Stimulated activated CD8-positive, alpha-beta memory T cell treated with anti-CD3 and anti-CD28 coated beads, Interleukin-15, amount 100 ng/mL, for 24 hours (primary cell): ENCODE results near the gene KRT17.
A peak's percentile ranks its signal among the peaks of the same experiment; 100 is the strongest.
"Not testable (repeated sequence)": the region's sequence is repeated elsewhere in the genome, so short reads cannot be mapped to it uniquely, and the experiment has no call there.

Source experiments
- DNase-seq: peaks from one replicate; pipeline ENCODE4 v3.0.0-alpha.2; 2020; ENCODE audit warnings: low read depth

Gene KRT17

GRCh38 chr17:41653892-41654677, 29.7 kb upstream of the KRT17 start:
- no peak for DNase-seq

GRCh38 chr17:41653421-41653820, 29.0 kb upstream of the KRT17 start:
- DNase-seq = no peak

GRCh38 chr17:41652461-41652970, 28.1 kb upstream of the KRT17 start:
- DNase-seq = no peak

DNA sequence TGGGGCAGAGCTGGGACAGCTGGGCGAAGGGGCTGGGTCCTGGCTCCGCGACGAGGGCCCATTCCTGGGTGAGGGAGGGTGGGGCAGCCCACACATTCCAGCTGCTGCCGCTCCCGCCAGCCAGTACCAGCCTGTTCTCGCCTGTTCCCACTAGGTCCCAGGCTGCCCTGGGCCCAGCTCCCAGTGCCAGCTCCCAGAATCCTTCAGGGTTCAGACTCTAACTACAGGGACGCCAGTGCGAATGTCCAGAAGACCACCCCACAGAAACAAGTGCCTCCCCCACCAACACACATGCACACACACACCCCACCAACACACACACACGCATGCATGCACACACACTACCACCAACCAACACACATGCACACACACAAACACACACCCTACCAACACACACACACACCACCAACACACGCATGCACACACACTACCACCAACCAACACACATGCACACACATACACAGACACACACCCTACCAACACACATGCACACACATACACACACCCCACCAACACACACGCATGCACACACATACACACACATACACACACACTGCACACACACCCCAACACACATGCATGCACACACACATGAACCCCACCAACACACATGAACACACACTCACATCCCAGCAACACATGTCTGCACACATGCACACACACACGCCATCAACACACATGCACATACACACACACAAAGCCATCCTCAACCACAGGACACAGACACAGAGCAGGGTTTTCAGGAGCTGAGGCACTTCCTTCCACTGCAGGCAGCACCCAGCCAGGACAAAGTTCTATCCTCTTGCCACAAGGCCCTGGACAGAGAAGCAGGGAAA, 27.5 kb upstream of the KRT17 start:
- DNase-seq = no peak

DNA sequence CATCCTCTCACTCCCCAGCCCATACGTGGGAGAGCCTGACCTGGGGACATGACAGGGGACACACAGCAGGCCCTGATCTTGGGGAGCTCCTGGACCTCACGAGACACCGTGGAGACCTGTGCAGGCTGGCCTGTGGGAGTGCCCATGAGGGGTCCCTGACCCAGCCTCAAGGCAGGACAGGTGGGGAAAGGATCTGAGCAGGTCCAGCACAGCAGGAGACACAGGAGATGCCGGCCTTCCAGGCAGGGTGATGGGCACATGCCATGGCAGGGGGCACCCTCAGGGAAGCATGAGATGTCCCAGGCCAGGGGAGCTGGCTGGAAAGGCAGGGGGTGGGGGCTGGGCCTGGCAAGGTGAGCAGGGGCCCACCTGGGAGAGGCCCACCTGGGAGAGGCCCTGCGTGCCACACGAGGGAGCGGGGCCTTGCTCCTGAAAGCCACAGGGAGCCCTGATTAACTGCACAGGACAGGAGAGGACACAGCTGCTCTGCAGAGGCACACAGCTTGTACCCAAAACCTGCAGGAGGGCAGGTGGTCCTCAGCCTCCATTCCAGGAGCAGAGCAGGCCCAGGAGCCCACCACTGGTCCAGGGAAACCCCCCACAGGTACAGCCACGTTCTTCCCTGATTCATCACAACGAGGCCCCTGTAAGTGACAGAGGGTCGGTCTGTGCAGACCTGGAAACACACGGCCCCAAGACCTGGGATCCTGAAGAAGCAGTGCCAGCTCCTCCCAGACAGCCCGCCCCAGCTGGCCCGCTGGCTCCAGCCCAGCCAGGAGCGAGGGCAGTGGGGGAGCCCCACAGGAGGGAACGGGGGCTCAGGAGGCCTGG, 26.6 kb upstream of the KRT17 start:
- DNase-seq = no peak

DNA sequence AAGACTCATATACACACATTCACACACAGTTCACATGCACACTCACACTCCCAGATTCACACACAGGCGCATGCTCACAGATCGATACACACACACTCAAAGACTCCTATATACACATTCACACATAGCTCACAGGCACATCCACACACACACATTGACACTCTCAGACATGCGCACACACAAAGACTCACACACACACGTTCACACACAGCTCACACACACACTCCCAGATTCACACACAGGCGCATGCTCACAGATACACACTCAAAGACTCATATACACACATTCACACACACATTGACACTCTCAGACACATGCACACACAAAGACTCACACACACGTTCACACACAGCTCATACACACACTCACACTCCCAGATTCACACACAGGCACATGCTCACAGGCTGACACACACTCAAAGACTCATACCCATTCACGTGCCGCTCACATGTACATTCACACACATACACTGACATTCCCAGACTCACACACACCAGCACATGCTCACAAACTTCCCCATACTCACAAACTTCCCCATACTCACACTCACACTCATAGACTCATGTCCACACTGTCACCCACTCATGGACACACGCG, 25.6 kb upstream of the KRT17 start:
- DNase-seq = no peak

DNA sequence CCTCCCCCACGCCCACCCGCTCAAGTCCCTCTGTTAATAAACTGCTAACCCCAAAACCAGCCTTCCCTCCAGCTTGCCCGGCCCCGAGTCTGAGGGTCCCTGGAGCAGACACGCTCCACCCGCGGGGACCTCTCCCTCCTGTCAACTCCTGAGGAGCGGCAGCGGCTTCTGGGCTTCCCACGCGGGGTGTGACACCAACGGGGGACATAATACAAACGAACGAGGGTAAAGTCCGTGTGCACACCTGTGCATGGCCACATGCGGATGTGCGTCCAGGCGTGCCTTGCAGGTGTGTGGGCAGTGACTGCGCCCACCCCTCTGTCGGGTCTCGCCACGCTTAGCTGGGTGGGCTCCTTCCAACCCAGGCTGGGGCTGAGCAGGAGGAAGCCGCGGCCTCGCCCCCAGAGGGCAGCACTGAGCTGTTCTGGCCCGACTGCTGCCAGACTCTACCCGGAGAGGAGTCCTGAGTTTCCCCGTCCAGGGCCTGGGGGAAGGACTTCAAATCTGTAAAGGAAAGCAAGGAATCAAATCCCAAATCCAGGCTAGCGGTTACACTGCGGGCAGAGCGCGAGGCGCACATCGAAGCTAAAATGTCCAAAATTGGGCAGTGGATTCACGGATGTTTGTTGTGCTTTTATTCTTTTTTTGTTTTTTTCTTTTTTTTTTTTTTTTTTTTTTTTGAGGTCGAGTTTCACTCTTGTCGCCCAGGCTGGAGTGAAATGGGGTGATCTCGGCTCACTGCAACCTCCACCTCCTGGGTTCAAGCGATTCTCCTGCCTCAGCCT, 24.2 kb upstream of the KRT17 start:
- peak; percentile 76 for DNase-seq

DNA sequence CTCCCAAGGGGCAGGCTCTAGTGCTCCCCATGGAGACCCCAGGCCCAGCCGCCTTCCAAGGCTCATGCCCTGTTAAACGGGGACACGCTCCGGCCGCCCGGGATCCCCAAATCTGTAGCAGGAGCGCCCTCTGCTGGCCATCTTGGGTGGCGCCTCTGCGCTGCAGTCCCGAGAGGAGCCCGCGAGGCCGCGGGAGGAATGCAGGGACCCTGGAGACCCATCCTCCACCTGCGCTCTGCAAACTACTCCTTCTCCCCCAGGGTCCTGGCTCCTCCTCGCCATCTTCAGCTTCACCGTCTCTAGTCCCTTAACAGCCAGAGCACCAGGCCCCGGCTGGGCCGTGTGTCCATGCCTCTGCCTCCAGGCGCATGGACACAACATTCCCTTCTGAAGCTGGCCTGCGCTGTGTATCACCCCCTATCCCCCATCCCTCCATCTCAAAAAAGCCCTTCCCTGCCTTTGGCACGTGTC, 23.6 kb upstream of the KRT17 start:
- peak; percentile 96 for DNase-seq

GRCh38 chr17:41647038-41647813, 22.9 kb upstream of the KRT17 start:
- DNase-seq = no peak

- DNase-seq = no peak
Observed at GRCh38 chr17:41642252-41643156, 18.1 kb upstream of the KRT17 start.

DNA sequence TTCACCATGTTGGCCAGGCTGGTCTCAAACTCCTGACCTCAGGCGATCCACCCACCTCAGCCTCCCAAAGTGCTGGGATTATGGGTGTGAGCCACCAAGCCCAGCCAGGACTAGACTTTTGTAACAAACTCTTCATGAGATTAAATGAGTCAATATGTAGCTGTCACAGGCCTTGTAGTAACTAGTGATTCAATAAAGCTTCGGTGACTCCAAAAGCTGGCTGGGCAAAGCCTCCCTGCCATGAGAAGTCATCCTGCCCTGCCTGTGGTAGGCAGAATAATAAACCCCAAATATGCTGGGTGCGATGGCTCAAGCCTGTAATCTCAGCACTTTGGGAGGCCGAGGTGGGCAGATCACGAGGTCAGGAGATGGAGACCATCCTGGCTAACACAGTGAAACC, 16.2 kb upstream of the KRT17 start:
- DNase-seq = not testable (repeated sequence)

GRCh38 chr17:41639492-41640473, 15.4 kb upstream of the KRT17 start:
- DNase-seq = no peak

- DNase-seq = no peak
Observed at GRCh38 chr17:41638941-41639340, 14.6 kb upstream of the KRT17 start.

DNA sequence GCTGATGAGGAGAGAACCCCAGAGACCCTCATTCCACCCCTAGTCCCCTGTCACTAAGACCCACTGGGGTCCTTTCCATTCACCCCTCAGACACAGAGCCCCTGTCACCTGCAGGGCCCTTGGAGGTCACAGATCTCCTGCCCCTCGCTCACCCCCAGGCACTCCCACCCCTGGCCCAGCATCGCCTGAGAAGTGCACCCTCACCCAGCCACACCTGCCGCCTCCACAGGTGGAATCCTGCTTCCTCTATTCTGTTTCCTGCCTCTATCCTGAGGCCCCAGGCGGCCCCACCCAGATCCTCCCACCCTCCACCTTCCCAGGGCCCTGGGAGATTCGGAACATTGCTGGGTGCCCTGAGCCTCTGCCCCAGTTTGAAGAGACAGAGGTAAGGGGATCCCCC, 13.8 kb upstream of the KRT17 start:
- no peak for DNase-seq

DNA sequence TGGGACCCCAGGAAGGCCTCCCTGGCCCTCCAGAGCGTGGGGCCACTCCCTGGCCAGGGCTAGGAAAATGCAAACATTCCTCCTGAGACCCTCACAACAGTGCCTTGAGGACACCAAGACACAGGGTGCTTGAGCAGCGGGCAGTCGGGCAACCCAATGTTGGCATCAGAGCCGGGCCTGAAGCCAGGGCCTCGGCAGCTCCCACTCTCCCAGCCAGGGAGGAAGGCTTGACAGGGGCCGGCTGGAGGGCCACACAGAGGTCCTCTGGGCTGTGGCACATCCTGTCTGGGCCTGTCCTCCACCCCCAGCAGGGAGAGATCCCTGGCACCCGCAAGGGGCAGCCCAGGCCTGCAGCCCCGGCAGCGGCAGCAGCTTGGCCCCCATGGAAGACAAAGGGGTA, 12.3 kb upstream of the KRT17 start:
- no peak for DNase-seq

GRCh38 chr17:41635121-41636097, 11.0 kb upstream of the KRT17 start:
- DNase-seq = no peak

DNA sequence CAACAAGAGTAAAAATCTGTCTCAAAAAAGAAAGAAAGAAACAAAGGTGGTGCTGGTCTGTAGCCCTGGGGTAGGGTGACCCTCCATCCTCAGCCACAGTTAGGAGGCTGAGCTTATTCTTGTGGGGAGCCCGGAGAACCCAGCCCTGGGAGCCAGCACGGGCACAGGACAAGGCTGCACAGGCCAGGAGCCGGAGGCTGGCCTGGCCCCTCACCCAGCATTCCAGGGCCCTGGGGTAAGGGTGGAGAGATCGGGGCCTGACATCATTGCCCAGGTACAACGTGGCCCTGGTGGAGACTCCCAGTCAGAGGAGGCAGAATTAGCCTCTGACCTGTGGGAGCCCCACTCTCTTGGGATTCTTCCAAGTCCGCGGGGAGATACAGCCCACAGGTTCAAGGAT, 10.3 kb upstream of the KRT17 start:
- no peak for DNase-seq
